Vagina (tissue), 2 donors: Measurements from ENCODE around the gene ATXN1.

Experiments used
- POLR2A ChIP-seq, 2 donors: fragments of 450-650 bp; IDR thresholded peaks; one replicate each; pipeline ENCODE4 v1.6.1; 2017; ENCODE audit warnings: antibody characterized with exemption in 2 of 2, mild to moderate bottlenecking in 2 of 2, moderate library complexity in 2 of 2
- POLR2AphosphoS5 ChIP-seq, 2 donors: sonication (generic); formaldehyde crosslinking; IDR thresholded peaks; one replicate each; pipeline ENCODE4 v1.9.0; 2017; ENCODE audit warnings: antibody characterized with exemption in 2 of 2, mild to moderate bottlenecking in 2 of 2, low read depth in 1 of 2; ENCODE audit not compliant: insufficient read depth in 1 of 2
- TF ChIP-seq, protein P1 (sequence below), 3 experiments: fragments of 450-650 bp in 2 of 3; fragments of 200-600 bp in 1 of 3; sonication (generic) in 1 of 3; IDR thresholded peaks; one replicate each; pipeline ENCODE4 v1.5.1; 2017 to 2019; ENCODE audit warnings: antibody characterized with exemption in 3 of 3, mild to moderate bottlenecking in 2 of 3, moderate library complexity in 2 of 3

DNA sequence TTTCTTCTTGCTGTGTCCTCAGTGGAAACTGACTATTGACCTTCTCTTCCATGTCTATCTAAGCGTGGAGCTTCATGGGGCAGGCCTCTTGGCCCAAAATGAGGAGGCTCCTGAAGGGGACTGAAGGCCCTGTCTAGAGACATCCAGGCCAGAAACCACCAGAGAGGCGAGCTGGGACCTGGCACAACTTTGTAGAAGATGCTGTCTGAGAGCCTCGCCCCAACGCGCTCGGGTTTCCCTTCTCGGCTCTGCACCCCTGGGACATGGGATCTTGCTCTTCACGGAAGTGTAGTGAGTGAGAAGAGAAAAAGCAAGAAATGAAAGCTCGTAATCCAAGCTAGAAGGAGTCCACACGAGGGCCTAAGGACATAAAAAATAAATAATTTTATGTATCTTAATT, 426.1 kb downstream of the ATXN1 start:
- TF ChIP-seq, protein P1, sequence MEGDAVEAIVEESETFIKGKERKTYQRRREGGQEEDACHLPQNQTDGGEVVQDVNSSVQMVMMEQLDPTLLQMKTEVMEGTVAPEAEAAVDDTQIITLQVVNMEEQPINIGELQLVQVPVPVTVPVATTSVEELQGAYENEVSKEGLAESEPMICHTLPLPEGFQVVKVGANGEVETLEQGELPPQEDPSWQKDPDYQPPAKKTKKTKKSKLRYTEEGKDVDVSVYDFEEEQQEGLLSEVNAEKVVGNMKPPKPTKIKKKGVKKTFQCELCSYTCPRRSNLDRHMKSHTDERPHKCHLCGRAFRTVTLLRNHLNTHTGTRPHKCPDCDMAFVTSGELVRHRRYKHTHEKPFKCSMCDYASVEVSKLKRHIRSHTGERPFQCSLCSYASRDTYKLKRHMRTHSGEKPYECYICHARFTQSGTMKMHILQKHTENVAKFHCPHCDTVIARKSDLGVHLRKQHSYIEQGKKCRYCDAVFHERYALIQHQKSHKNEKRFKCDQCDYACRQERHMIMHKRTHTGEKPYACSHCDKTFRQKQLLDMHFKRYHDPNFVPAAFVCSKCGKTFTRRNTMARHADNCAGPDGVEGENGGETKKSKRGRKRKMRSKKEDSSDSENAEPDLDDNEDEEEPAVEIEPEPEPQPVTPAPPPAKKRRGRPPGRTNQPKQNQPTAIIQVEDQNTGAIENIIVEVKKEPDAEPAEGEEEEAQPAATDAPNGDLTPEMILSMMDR (IDR thresholded peaks at IDR 0.05): no peak
- no peak for TF ChIP-seq POLR2AphosphoS5 (IDR thresholded peaks at IDR 0.05; ENCODE audit: insufficient read depth in 1 of 2, low read depth in 1 of 2)
- no peak for TF ChIP-seq POLR2A (IDR thresholded peaks at IDR 0.05)
